Hematopoietic multipotent progenitor cell treated with erythropoietin and hydrocortisone succinate and interleukin-3 and kit ligand, for 4 days (in vitro differentiated cells): ENCODE measurements around the gene CREB5.

Source experiments
- DNase-seq: peaks from one replicate; pipeline ENCODE4 v3.0.0-alpha.2; 2015

Gene CREB5

DNA sequence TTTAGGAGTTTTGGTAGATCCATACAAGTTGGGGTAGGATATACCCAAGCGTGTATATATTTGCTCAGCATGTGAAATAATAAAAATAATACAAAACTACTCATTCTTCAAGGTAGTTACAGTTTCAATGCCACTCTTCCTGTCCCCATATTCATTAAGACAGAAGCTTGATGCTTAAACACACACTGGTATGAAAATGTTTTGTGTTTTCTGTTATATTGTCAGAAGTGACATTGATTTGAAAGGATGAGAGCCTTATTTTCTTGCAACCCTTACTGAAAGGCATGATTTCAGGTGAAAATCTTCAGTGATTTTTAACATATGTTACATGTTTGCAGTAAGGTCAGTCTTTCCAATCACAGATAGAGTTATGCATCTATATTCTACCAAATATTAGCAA, 312.2 kb downstream of the CREB5 start:
- DNase-seq, result no peak

- DNase-seq, result no peak
Observed at GRCh38 chr7:28725045-28725642, 312.8 kb downstream of the CREB5 start.

DNA sequence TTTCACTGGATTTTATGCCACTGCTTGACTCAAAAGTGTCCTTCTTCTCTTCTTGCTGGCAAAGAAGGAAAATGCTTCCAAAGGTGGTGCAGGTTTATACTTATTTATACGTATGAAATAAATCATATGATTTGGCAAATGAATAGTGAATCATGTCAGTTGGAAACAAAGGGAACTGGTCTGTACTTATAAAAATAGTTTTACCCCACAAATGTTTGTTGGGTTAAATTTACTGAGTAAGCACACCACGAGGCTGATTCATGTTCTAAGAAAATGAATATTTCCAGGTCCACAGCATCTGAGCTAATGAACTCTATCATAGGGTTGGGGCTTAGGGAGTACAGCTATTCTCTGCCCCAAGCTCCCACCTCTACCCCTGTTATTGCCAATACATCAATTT, 313.6 kb downstream of the CREB5 start:
- no peak for DNase-seq

DNA sequence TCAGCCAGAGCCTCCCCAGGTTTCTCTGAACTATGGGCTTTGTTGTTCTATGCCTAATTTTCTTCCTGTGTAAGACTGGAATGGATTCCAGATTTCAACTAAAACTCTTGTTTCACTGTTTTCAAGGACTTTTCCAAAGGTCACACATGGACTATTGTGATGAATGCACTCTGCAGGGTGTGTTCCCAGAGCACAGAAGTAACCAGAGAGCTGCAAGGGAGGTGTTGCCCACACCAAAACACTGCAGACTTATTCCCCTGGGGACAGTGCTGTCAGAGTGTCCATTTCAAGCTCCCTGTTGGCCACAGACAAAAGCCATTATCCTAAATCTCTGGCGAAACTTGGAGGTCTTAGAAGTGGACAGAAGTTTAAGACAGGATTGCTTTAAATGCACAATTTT, 314.2 kb downstream of the CREB5 start:
- DNase-seq, result no peak

DNA sequence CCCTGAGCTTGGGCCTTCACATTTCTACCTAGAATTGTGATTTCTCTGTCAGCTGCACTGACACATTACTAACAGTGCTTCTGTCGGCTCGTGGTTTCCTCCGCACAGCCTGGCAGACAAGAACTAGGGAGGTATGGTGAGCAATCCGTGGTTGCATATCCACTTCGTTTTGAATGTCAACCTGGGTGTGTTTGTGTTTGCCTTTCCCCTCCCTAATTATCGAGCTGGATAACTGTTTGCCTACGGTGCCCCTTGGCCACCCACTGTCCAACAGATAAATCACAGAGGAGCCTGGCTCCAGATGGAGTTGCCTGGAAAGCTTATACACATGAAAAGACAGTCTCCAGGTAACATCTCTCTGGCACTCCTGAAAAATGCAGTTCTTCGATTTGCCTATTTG, 317.0 kb downstream of the CREB5 start:
- DNase-seq, result no peak

DNA sequence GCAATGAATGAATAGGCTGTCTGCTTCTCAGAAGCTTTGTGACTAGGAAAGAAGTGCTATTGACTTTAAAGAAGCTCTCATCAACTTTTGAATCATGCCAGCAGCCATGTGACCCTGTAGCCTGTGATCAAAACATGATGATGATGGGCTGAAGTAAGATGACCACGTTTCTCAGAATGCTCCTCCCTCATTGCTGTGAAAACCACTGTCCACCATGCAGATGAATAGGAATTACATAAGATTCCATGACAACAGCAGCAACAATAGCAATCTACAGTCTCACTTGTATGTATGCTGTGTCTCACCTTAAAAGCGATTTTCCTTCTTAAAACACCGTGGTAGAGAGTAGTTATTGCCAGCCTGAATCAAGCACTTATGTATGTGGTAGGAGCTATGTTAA, 317.4 kb downstream of the CREB5 start:
- DNase-seq, result no peak

DNA sequence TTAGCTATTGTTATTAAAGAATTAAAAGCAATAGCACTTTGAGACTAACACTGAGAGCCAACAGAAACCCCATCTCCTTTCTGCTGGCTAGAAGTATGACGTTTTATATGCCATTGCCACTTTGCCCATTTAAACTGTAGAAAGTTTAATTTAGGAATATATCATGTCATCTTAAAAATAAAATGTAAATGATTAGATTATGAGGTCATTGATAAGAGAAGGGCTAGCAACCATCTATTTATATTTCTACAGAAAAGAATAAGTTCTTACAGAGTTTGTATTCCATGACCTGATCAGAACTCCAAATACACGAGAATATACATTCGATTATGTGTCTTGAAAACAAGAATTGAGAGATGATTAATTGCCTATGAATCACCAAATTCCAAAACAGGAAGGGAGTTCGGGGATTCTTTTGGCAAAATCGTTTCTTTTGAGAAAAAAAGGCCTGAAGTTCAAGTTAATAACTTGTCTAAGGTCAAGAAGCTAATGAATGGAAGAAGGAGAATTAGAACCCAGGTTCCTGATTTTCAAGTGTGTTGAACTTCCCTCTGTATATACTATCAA, 318.9 kb downstream of the CREB5 start:
- no peak for DNase-seq

DNA sequence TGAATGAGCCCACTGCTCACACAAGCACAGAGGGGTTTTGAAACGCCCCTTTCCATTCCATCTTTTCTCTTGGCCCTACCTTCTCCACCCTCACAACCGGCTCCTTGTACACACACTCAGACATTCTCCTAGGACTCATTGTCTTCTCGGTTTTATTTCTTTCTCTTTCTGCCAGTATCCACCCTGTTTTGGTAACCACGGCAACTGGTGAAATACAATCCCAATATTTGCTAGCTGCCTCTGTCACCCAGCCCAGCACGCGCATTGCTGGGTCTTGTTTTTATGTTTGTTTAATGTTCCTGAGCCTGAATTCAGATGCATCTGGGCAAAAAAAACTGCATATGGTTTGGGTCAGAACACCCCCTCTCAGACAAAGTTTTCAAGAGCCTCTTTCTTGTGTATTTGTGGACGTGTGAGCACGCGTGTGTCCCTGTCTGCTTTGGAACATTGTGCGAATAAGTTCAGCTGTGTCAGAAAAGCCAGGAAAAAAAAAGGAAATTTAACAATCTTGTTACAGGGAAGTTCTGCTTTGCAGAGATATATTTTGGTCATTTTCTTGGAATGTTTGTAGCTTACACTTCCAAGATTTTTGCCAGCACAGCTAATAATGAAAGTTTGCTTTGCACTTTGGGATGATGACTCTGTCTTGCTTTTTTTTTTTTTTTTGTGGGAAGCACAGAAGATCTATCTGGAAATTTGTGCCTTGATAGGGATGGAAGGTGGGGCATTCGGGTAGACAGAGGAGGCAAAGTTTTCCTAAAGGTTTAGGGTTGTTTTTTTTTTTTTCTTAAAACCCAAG, 320.0 kb downstream of the CREB5 start:
- no peak for DNase-seq

- no peak for DNase-seq
Observed at GRCh38 chr7:28733035-28733434, 320.7 kb downstream of the CREB5 start.

- DNase-seq, result no peak
Observed at GRCh38 chr7:28738412-28738811, 326.1 kb downstream of the CREB5 start.

DNA sequence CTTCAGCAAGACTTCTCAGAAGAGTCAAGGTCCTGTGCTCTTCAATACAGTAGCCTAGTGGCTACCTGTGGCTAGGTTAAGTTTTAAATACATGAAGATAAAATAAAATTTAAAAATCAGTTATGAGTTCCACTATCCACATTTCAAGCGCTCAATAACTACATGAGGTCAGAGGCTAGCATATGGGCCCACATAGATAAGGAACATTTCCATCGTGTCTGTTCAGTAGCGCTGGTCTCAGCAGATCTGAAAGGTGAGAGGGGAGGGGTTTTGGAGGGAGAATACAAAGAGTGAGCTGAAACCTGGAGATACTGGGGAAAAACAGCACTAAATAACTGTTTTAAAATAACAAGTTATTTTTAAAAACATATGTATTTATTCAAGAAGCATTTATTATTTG, 326.8 kb downstream of the CREB5 start:
- DNase-seq, result peak; percentile 31

DNA sequence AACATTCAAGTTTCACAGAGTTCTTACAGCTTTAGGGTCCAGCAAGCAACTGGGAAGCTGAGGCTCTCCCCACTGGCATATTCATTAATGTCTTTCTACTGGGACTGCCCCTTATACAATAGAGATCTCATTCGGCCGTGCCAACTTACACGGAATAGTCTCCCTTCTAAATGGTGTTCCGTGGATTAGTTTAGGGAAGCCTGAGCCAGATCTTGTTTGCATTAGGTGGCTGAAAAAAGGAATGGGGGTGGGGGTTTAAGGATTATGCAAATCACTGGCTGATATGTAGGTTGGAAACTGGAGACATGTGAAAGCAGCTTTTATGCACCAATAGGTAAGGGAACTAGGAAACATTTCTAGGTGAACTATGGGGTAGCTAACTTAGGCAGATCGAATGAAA, 327.5 kb downstream of the CREB5 start:
- no peak for DNase-seq

GRCh38 chr7:28744951-28745350, 332.6 kb downstream of the CREB5 start:
- DNase-seq, result no peak

DNA sequence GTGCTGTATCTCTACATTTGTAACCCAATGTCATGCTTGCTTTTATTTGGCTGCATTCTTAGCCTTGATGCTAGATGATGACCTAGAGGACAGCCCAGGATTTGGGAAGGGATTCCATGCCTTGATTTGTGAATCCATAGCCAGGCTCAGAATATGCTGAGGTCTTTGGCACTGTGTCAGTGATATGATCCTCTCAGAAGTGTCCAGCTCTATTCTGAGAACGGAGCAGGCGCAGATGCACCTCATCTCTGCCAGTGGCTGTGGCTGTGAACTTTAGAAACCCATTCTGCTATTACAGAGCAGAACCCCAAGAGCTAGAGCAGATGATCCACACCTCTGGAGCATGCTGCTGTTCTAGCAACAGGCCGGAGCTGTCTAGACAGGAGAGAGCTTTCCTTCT, 333.0 kb downstream of the CREB5 start:
- DNase-seq, result no peak

- no peak for DNase-seq
Observed at GRCh38 chr7:28747404-28747803, 335.1 kb downstream of the CREB5 start.

DNA sequence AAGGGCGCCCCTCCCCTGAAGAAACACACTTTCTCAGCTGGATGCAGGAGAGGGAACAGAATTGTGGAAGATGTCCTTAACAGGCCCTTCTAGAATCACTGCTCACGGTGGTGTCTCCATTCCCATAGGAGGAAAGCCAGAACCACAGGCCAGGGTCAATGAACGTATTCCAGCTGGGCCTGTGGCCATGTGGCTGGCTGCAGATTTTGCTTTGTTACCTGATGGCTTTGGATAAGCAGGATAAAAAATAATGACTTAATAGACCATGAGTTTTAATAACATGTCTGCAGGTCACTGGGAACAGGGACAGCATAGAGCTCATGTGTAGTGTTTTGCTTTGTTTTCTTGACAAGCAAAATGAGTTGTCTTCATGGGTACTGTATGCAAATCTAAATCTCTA, 335.5 kb downstream of the CREB5 start:
- DNase-seq, result no peak

- no peak for DNase-seq
Observed at GRCh38 chr7:28748346-28748745, 336.0 kb downstream of the CREB5 start.

DNA sequence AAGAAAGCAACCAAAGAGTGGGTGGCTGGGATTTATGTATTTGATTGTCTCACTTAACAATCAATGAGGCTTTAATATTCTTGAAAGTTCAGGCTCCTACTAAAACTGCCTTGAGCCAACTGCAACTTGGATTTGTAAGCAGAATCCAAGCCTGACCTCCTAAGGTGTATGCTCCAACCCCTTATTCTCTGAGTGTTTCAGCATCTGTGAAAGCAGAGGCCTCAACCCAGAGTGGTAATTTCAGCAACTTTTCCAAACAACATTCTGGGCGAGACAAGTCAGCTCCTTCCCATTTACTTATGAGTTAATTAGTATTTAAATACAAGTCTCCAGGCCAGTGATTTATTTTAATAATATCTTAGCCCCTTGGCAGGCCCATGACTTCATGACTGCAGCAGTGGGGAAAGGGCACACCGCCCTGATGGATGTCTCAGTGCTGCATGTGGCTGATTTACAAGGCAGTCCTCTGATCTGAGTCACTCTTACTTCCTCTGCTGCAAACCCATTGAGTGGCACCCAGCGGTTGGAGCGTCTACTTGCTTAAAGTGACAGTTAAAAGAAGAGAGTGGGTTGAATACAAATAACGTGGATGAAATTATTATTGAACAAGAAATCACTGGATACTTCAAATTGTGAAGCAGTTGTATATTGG, 336.7 kb downstream of the CREB5 start:
- DNase-seq, result peak; percentile 69

GRCh38 chr7:28749638-28750037, 337.3 kb downstream of the CREB5 start:
- no peak for DNase-seq

DNA sequence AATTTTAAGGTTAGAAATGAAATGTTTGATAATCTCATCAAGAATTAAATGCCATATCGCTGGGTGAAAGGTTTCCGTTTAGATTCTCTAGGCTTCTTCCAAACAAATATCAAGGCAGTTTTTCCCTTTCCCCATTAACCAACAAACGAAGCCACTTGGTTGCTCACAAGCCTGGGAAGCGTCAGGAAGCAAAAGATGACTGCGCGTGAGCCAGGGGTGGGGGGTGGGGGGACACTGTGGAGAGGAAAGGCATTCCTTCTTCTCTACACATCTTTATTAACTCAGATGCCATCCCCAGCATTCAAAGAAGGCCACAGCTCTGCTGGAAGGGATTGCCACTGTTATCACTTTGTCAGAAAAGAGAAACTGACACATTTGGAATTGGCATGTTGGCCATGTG, 338.7 kb downstream of the CREB5 start:
- no peak for DNase-seq

DNA sequence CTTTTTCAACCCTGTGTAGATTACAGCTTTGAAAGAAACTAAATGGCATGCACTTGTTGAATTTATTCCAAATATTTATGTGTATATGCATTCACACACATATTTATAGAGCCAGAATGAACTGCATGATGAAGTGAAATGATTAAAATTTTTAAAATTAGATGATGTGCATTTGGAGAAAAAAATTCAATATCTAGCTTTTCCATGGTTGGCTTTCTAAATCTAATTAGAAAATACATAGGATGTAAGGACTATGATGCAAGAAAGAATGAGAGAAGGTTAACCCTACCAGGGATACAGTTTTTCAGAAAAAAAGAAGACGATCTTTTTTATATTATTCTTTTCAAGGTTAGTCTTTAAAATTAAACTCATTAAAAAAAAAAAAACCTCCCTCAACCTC, 341.3 kb downstream of the CREB5 start:
- no peak for DNase-seq

DNA sequence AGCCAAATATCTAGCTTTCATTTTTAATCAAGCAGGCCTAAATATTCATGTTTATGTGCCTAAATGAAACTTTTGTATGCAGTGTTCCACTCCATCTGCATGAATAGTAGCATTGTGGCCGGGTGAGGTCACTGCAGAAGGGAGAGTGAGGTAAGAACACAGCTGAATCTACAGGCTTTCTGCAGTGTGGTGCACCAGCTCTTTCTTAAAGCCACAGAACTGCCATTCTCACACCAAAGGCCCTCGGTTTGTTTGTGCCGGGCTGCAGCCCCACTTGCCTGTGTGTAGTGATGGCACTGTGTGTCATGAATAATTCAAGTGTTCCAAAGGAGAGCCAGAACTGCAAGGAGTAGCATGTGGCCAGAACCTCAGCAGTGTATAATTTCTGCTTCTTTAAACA, 341.7 kb downstream of the CREB5 start:
- no peak for DNase-seq

DNA sequence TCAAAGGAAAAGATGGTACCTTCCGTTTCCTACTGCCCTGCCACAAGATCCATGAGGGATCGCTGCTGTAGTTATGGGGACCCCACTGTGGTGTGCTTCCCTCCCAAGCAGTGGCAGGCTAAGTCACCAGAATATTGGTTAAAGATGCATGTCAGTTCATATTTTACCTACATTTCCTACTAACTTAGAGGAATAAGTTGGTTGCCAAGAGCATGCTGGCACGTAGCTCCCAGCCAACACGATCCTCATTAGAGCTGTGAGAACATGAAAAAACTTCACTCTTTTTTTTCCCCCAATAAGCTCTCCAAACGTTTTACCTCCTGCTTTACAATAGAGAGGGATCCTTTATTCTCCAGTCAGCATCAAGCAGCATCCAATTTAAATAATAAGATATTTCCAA, 342.1 kb downstream of the CREB5 start:
- DNase-seq, result no peak

- DNase-seq, result no peak
Observed at GRCh38 chr7:28755255-28755654, 342.9 kb downstream of the CREB5 start.
